Suppressor macrophage treated with lipopolysaccharide for 1 hour (primary cell): ENCODE data around the gene RBM4.
A peak's percentile ranks its signal among the peaks of the same experiment; 100 is the strongest.

Experiments
- DNase-seq, 3 donors: peaks; one replicate each; pipeline ENCODE4 v3.0.0-alpha.2; 2020 to 2022

Gene RBM4

GRCh38 chr11:66691311-66691980, 52.9 kb downstream of the RBM4 start:
- no peak for DNase-seq

- no peak for DNase-seq
Measured at GRCh38 chr11:66692446-66692845, 53.9 kb downstream of the RBM4 start.

GRCh38 chr11:66692871-66693331, 54.4 kb downstream of the RBM4 start:
- no peak for DNase-seq

- DNase-seq, result no peak
Measured at GRCh38 chr11:66693356-66694055, 55.0 kb downstream of the RBM4 start.

- DNase-seq, result no peak
Measured at GRCh38 chr11:66694056-66694410, 55.5 kb downstream of the RBM4 start.

- DNase-seq, result peak; percentile 96 to 98 (median 98)
Measured at GRCh38 chr11:66694732-66695207, 56.3 kb downstream of the RBM4 start.
